ENCODE data around the gene STX3.
A peak's percentile ranks its signal among the peaks of the same experiment; 100 is the strongest.
"Not testable (repeated sequence)": the region's sequence is repeated elsewhere in the genome, so short reads cannot be mapped to it uniquely, and the experiment has no call there.

The STX3 gene

DNA sequence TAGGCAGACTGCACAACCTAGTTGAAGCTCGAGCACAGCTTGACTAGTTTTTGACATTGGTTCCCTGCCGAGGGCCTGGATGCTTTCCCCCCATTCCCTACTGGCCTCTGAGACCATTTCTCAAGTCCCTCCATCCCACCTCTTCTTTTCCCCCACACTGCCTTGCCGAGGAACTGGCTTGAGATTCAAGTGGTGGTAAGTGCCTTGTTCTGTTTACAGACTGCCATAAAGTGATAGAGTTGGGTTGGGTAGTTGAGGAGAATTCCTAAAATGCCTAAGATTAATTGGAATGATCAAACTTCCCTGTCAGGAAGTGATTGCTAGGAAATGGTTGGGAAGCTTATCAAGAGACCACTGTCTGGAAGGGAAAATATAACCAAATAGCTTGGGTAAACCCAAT is 39.2 kb downstream of the STX3 start:
- DNase-seq = no peak

DNA sequence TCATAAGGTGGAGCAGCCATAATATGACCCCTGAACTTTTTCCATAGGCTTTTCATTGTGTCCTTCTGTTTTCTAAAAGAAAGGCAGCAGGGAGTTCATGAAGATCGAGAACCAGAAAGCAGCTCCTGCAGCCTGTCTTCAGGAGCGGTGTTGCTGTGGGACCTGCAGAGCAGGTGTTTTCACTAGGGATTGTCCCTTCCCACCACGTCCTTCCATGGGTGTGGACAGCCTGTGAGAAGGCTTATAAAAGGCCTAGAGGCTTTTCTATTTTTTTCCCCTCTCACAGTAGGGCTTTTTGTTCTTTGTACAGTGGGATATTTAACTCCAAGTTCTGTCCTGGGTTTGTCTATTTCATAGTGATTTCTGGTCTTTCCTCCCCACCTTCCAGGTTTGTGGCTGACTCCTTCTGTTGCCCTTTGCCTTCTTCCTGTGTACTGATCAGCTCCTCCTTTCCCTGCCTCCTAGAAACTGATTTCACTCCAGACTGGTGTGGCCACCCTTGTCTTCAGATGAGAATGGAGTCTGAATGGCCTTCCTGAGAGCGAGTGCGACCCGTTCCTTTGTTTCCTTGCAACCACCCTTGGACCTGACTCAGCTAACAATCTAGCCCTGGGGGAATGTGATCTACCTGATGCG is 45.3 kb downstream of the STX3 start:
- no peak for DNase-seq

DNA sequence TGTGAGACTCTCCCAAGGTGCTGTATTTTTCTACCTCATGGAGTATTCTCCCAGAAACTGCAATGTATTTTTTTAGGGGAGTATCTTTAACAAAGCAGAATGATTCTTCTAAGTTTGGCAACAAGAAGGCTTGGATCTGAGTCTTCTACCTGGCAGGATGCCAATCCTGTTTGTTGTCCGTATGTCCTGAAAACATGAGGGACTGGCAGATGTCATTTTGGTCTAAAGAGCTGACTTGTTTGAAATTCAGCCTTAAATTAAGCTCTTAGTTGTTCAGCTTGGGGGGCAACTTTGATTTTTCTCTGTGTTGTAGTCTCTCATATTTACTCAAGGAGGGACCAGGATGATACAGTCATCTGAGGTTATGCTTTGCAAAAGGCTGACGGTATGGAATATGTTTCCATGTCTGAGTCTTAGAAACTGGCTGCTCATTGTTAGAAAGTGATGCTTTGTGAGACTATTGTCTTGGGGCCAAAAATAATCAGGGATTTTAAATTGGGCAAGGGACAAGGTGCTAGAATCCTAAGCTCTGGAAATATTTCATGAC is 46.1 kb downstream of the STX3 start:
- no peak for DNase-seq

DNA sequence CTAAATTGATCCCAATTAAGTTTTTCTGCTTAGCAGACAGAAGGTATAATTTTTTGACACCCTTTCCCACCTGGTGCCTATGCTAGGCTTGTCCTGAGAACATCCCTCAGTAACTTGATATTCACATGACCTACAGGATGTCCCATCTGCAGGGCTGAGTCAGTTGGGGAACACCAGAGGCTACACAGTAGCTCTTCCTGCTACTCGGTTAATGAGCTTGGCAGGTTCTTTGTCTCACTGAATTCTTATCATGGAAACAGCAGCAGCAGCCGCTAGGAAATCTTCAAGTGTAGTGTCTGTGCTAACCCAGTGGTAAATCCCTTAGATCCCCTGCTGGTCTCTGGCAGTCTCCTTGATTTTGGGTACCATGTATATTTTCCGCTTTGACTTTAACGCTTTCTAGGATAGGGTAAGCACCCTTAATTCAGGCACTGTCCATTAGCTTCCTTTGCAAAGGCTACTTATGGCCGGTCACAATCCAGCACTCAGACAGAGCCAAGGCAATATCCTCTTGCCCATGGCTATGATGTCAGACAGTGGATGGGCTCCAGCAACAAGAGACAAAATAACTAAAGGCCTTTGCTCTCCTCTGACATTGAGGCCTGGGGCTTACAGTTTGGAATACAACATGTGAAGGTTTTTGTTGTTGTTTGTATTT is 46.9 kb downstream of the STX3 start:
- no peak for DNase-seq

DNA sequence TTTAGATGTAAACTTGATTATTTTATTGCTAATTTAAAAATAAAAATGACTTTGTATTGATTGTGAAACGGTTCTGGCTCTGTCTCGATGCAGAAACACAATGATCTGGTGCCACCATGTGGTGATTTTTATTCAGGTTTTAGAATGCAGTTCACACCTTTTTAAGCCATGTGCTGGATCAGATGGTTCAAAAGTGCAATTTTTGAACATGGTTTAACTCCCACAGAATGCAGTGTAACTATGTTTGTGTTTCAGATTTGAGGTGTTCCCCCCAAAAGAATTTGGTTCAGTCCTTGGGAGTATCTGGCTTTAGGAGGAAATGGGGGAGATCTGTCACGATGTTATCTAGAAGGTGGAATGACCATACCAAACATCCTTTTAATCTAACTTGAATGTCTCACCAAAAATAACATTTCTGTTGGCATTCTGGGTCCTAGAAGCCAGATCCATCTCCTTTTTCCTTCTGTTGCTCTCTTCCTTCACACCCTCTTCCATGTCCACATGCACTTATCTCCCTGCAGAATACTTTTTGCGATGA is 47.5 kb downstream of the STX3 start:
- no peak for DNase-seq

DNA sequence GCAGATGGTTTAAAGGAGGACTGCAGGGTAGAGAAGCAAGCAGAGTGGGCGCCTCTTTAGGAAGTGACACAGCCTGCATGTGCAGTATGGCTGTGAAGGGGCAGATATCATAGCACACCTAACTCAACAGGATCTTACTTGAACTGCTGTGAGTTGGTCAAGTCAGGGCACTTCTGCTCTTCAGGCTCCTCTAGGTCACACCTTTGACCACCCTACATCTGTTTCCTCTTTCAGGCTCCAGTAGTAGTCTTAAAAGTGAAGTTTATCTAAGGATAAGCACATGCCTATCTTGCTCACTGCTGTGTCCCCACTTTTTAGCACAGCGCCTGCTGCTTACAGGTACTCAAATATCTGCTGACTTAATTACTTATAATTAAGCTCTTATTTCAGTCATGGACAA is 48.9 kb downstream of the STX3 start:
- DNase-seq = no peak

DNA sequence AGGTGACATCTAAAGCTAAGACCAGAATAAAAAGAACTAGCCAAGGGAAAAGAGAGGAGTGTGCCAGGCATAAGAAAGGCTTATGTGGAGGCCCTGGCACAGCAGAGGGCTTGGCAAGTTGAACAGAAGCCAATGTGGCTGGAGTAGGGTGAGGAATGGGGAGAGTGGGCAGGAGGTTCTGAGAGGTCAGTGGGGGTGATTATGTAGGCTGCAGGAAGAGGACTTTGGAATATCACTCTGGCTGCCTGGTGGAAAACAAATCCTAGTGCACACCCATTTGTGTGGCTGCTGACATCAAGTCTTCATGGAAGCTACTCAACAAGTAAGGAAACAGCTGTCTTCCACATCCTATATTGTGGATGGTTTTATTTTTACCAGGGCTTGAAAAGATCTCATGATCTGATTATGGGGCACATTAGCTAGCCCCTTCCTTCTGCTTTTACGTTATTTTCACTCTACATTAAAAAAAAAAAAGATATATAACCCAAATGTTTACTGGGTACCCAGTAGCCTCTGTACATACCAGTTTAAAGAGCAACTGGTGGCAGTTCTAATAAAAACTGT is 52.0 kb downstream of the STX3 start:
- DNase-seq = no peak

DNA sequence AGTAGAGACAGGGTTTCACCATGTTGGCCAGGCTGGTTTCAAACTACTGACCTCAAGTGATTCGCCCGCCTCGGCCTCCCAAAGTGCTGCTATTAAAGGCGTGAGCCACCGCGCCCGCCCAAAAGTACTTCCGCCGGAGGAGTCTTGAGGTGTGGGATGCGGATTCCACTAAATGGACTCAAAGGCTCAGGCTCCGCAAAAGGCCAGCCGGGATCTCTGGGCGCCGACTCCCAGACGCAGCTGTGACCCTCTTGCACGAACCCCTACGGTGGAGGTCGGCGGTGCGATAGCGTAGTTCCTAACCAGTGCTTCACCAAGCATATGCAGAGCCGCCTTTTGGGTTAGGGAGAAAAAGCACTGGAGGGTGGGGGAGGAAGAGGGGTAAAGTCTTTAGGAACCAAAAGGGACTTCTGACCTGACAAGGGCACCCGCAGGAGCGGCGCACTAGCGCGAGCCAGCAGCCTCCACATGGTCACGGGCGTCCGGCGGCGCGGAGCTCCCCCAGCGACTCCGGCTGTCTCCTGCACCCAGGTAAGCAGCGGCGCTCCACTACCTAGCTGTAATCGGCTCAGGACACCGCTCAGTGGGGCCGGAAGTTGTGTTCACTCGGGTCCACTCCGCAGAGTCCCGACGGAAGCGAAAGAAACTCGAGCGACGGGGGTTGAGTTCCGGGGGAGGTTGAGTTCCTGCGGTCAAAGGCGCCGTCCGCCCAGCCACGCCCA is 55.2 kb downstream of the STX3 start, which contains the start of gene MRPL16:
MRPL16 (minus strand) TSS at position 590 of the 722 bp plus-strand sequence; CDS start at position 470, 120 bp downstream.
- DNase-seq = peak; percentile 97

DNA sequence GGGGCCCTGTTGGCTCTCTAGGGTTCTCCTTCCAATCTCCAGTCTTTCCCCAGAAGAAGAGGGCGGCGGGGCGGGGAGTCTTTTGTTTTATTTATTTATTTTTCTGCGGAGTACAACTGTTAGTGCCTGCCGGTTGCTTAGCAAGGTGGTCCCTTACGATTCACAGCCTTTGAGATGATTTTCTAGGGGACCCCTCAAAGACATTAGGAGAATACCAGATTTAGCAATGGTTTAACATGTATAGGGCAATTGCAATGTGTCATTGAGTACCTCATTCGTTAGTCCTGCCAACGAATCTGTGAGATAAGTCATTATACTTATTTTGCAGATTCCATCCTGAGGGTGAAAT is 55.7 kb downstream of the STX3 start:
- no peak for DNase-seq

DNA sequence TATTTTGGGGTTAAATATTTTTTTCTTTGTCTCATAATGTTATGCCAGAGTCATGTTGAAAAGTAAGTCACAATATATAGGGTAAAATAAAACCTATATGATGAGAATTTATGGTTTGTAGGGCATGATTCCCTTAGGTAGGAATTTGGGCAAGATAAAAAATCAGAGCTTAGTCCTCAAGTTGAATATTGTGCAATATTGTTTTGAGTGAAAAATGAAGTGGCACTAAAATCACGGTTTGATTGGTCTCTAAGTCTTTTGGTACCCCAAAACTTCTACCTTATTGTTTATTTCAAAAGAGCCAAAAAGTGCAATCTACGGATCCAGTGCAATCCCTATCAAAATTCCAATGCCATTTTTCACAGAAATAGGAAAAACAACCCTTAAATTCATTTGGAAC is 57.0 kb downstream of the STX3 start:
- DNase-seq = no peak

DNA sequence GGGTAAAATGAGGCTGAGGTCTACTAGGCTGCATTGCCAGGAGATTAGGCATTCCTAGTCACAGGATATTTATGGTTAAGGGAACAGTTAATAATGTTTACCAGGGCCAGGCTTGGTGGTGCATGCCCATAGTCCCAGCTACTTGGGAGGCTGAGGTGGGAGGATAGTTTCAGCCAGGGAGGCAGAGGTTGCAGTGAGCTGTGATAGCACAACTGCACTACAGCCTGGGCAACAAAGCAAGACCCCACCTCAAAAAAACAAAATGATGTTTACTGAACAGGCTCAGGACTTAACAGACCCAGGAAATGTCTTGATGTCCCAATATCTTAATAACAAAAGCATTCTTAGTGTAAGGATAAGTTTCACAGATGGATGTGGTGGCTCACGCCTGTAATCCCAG is 58.2 kb downstream of the STX3 start:
- no peak for DNase-seq

DNA sequence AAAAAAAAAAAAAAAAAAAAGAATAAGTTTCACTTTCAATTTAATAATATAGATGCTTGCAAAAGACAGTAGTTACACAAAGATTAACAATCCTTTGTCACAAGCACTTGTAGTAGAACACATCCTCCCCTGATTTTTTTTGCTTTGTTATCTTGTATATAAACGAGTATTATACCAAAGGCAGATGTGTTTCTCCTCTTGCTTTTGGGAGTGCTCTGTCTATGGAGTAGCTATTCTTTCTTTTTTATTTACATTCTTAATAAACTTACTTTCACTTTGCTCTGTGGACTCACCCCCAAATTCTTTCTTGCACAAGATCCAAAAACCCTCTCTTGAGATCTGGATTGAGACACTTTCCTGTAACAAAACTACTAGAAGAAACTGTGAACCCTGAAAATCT is 58.8 kb downstream of the STX3 start:
- DNase-seq = no peak

DNA sequence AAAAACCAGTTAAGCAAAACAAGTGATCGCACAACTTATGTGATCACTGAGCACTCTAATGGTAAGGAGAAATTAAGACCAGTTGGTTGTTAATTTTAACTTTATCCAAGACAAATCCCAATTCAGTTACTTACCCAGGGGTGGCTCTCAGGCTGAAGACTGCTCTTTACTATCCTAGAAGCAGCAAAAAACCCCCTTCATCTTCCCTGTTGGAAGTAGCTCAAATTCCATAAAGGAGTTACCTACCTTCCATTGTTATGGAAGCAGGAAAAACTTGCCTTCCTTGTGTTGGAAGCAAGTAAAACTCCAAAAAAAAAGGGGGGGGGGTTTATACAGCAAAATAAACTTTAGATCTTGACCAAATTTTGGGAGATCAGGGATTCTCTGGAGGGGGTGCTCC is 60.6 kb downstream of the STX3 start:
- no peak for DNase-seq

DNA sequence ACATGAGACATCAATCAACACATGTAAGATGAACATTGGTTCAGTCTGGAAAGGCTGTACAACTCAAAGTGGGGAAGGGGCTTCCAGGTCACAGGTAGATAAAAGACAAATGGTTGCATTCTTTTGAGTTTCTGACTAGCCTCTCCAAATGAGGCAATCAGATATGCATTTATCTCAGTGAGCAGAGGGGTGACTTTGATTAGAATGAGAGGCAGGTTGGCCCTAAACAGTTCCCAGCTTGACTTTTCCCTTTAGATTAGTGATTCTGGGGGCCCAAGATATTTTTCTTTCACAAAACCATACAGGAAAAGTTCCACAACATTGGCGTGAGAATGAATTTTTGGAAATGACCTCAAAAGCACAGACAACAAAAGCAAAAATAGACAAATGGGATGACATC is 61.3 kb downstream of the STX3 start:
- DNase-seq = not testable (repeated sequence)

DNA sequence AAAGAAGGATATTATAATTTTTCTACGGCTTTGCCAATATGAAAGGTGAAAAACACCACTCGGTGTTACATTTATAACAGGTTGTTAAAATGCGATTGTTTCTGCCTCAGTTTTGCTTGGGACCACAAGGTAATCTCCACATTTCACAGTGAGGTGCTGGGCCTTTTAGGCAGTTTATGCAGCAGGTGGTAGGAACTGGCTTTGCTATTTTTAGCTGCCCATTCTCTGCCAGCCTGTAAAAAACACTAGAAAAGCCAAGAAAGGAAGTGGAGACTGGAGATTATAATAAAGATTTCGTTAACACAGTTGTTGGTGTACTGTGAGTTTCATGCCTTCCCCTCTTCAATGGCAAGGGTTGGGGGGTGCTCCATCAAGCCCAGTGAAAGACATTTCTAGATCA is 63.4 kb downstream of the STX3 start:
- no peak for DNase-seq

DNA sequence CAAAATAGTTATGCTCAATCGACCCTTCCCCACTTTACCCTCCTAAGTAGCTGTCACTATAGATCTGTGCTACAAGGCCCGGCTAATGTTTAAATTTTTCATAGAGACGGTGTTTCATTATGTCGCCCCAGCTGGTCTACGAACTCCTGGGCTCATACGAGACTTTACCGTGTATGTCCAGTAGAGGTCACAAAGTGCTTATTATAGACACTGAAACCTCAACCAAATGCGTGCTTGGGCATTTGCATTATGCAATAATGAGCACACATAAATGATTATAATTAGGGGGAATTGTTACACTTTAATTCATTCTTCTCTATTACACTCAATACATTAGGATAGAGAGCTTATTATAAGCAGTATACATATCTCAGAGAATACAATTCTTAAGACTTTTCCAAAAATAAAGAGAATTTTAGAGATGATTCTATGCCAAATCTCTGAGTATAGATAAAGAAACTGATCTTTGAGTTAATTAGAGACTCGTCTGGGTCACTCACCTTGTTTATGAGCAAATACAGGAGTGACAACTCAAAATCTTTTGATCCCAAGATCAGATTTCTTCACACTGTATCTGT is 67.9 kb downstream of the STX3 start:
- no peak for DNase-seq

DNA sequence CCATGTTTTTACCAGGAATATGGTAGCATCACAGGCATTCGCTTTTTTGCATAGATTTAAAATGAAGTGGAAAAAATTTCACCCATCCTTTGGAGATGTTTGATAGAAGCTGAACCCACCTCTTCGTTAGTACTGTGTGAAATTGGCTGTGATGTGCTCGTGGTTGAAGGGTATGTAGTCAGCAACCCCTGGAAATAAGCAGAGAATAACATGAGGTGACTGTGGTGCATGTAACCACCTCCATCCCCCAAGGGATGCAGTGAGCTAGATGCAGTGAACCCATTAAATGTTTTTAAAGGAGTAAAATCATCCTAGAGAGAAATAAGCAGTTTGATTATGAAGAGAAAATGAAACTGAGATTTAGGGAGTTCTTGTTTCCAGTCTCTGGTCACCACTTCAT is 74.2 kb downstream of the STX3 start:
- DNase-seq = no peak

DNA sequence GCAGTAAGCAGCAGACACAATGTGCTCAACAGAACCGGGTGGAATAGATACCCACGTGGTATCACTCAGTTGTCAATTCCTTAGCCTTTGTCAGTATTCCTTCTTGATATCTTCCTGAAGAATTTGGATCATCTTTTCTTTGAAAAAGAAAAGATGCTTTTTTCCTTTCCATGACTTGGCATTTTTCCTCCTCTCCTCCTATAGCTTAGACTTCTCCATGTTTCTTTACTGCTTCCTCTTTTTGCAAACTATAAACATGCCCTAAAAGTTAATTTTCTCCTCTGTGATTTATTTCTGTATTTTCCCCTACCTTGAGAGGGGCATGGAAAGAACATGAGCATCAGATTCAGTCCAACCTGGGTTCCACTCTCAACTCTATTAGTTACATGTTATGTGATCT is 78.4 kb downstream of the STX3 start:
- DNase-seq = no peak

DNA sequence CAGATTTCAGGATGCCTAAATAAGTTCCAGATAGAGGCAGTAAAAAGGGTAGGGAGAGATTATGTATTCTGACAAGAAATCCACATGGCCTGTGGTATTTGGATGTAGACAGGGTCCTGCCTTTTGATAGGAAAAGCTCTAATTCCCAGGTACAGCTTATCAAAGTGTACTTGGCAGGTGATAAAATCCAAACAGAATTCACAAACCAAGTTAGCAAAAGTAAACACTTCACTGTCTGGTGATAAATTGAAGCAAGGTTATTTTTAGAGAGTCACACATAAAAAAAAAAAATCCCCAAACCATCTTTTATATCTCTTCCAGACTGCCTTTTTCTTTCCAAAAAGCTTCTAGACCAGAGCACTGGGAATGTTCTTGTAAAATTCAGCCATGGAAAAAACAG is 84.4 kb downstream of the STX3 start:
- no peak for DNase-seq

DNA sequence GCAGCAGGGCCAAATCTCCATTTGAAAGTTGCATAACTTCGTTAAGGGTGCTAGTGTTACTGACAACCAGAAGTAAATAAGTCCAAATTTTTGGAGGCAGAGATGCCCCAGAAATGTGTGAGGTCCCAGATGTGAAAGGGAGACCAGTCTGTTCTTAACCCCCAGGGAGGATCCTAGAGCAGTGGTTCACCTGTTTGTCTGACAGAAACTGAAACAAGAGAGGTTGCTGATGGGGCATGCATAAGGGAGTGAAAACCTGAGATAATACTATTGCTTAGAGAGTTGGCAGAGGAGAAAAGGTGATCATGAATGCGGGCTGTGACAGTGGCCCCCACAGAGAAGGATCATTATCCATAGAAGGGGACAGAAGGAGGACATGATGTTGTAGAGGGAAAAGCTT is 86.3 kb downstream of the STX3 start:
- DNase-seq = no peak

DNA sequence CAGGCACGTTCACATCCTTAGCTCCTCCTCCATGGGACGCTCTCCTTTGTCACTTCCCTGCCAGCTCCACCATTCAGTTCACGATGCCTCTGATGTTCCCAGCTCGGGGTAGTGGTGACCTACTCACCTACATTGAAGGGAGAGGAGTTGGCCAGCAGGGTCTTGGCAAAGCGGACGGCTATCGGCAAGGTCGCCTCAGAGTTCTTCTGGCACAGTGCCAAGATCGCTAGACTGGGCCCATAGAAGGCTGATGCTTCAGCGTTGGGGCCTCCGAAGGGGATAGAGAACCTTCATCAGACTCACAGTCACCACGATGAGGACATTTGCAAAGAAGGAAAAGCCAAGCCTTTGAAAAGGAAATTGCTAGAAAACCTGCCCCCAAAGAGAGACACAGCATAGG is 87.1 kb downstream of the STX3 start:
- DNase-seq = no peak

DNA sequence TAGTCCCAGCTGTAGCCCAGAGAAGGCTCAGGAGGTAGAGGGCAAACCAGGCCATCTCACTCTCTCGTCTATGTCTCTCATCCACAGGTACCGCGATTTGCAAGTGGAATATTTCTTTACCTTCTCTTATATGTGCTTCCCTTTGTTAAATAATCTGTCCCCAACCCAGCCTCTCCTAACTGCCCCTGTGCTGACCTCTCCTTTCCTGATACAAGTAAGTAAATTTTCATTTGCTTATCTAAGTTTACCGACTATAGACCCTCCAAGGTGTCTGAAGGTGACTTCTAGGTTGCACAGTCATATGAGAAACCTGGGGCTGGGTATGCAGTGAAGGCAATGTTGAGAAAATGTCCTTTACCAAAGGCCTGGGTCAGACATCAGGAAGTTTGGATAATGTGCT is 90.2 kb downstream of the STX3 start, which contains the start of gene CBLIF:
CBLIF (minus strand) TSS at position 101 of the 400 bp plus-strand sequence; CDS start at position 55, 46 bp downstream.
- no peak for DNase-seq

DNA sequence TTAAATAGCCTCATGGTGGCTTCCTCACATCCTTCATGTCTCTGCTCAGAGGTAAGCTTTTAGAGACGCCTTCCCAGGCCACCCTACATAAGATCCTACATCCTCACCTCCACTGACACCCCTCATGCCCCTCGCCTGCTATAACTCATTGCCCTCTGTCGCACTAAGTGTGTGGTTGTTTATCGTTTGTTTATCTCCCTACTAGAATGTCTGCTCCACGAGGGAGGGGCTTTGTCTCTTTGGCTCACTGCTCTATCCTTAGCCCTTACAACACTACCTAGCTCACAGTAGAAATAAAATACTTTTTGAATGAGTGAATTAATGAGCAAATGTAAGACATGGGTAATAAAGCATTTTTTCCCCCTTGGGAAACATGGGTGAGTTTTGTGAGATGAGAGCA is 91.4 kb downstream of the STX3 start:
- no peak for DNase-seq

Measured in activated CD8-positive, alpha-beta memory T cell treated with anti-CD3 and anti-CD28 coated beads for 24 hours (primary cell).